Measurements from ENCODE around the gene BOLA1. TPM values are rescaled to one million over a fixed set of nuclear protein-coding genes. Genes with fewer than 3 reads are reported as not detected.

Gene BOLA1
- total and polyA plus RNA-seq, 2 of the 13 experiments (the other 11 are each of a cell fraction or from before 2014, with no cell fraction given) = 3.2 to 4.2 TPM

- 0 out of 2 replicates have a peak, but pooled peaks have one; percentile 14 for TF ChIP-seq AFF4 (CRISPR knock-in tag; IDR thresholded peaks at IDR 0.05)
- TF ChIP-seq DNMT1 (CRISPR knock-in tag; IDR thresholded peaks at IDR 0.05) = no peak
- no peak for TF ChIP-seq ZMYM4 (CRISPR knock-in tag; IDR thresholded peaks at IDR 0.05)
- TF ChIP-seq ZNF710 (CRISPR knock-in tag; IDR thresholded peaks at IDR 0.05; ENCODE audit: borderline replicate concordance) = no peak; the same call in 1 of the 2 replicates
- TF ChIP-seq SNAPC4 (CRISPR knock-in tag; IDR thresholded peaks at IDR 0.05) = no peak
- TF ChIP-seq ZC3H13 (CRISPR knock-in tag; IDR thresholded peaks at IDR 0.05) = peak; percentile 23; the same call in 1 of the 2 replicates
- no peak for TF ChIP-seq SAFB2 (CRISPR knock-in tag; IDR thresholded peaks at IDR 0.05; ENCODE audit: borderline replicate concordance, low read depth)
- no peak for TF ChIP-seq MXD1 (CRISPR knock-in tag; IDR thresholded peaks at IDR 0.05)
- peak; percentile 51 to 93 for TF ChIP-seq POLR2A (IDR thresholded peaks at IDR 0.05; ENCODE audit: insufficient read depth in 1 of 2, low read depth in 2 of 2, low read length in 2 of 2)
- no peak for TF ChIP-seq GTF3A (CRISPR knock-in tag; conservative IDR thresholded peaks at IDR 0.05)
- TF ChIP-seq KMT2A (CRISPR knock-in tag; IDR thresholded peaks at IDR 0.05) = 0 out of 2 replicates have a peak, but pooled peaks have one; percentile 18
- no peak for TF ChIP-seq SIX4 (CRISPR knock-in tag; IDR thresholded peaks at IDR 0.05)
- no peak for TF ChIP-seq FOXP4 (CRISPR knock-in tag; IDR thresholded peaks at IDR 0.05)
Observed at GRCh38 chr1:149885339-149886120, 13.8 kb upstream of the BOLA1 start (continued).

Measured in HepG2 (cell line).